Endothelial cell of umbilical vein (primary cell): ENCODE results near the gene LRTM2. TPM values are rescaled to one million over a fixed set of nuclear protein-coding genes. Genes with fewer than 3 reads are reported as not detected.

Experiments
- BruUV-seq: library from RNA; stranded (reverse); fragments of 400-500 nt; replicated peaks from 2 replicates; lab custom pipeline; 2021; lab: Mats Ljungman, UMichigan
- CTCF ChIA-PET: fragments of 300-600, 350-600 bp; sonication (Branson Sonifier 250); formaldehyde crosslinking; loops from one replicate; lab custom pipeline; 2021; ENCODE audit warnings: antibody characterized with exemption, inconsistent platforms; lab: Charles Lee
- POLR2A ChIA-PET: fragments of 300-600, 350-600 bp; sonication (Branson Sonifier 250); formaldehyde crosslinking; loops from one replicate; lab custom pipeline; 2021; ENCODE audit warnings: antibody characterized with exemption, inconsistent platforms; lab: Charles Lee
- DNase-seq: peaks from one replicate; pipeline ENCODE4 v3.0.0-alpha.2; 2011; ENCODE audit warnings: low read depth, low spot score
- FAIRE-seq: peaks from 2 replicates; lab custom pipeline; 2011; peaks lifted over from hg19 to GRCh38; lab: Jason Lieb, UNC
- H2AFZ ChIP-seq: 2 replicates; pipeline ENCODE4 v1.6.0; 2012; ENCODE audit warnings: low read depth, low read length, control low read depth, inconsistent platforms
- H3K27ac ChIP-seq: 2 replicates; pipeline ENCODE4 v1.5.1; 2011; ENCODE audit warnings: low read depth, mild to moderate bottlenecking, control low read depth, low read length, moderate library complexity; ENCODE audit not compliant: insufficient read depth
- H3K27me3 ChIP-seq, 2 experiments: 2 replicates each; pipeline versions ENCODE4 v1.6.0 to v1.6.1; 2011; ENCODE audit warnings: low read length in 2 of 2, mixed read lengths in 1 of 2; ENCODE audit not compliant: control insufficient read depth in 2 of 2, insufficient read depth in 2 of 2
- H3K36me3 ChIP-seq, 2 experiments: 2 replicates in 1 of 2; 3 replicates in 1 of 2; pipeline ENCODE4 v1.5.1; 2011; ENCODE audit warnings: low read length in 2 of 2, mild to moderate bottlenecking in 1 of 2, moderate library complexity in 1 of 2; ENCODE audit not compliant: control insufficient read depth in 2 of 2, insufficient read depth in 2 of 2; ENCODE audit errors: extremely low read depth in 1 of 2
- H3K4me1 ChIP-seq: 3 replicates; pipeline ENCODE4 v1.5.1; 2011; ENCODE audit warnings: mild to moderate bottlenecking, low read length; ENCODE audit not compliant: control insufficient read depth, insufficient read depth; ENCODE audit errors: extremely low read depth
- H3K4me2 ChIP-seq: 2 replicates; pipeline ENCODE4 v1.6.1; 2011; ENCODE audit warnings: low read length, control low read depth, mixed read lengths; ENCODE audit not compliant: insufficient read depth
- H3K4me3 ChIP-seq, 3 experiments: fragments of 200-600 bp in 1 of 3; sonication (generic), shearing (Covaris generic) in 1 of 3; replicated peaks in 1 of 3; 2 replicates each; pipeline ENCODE4 v1.5.1; 2011 to 2016; ENCODE audit warnings: control low read depth in 3 of 3, low read length in 3 of 3, mild to moderate bottlenecking in 2 of 3, inconsistent platforms in 1 of 3, low read depth in 1 of 3, moderate library complexity in 1 of 3; ENCODE audit not compliant: insufficient read depth in 1 of 3
- H3K79me2 ChIP-seq: 2 replicates; pipeline ENCODE4 v1.6.0; 2012; ENCODE audit warnings: low read length, inconsistent platforms; ENCODE audit not compliant: control insufficient read depth, insufficient read depth
- H3K9ac ChIP-seq: replicated peaks from 2 replicates; pipeline ENCODE3; 2011; ENCODE audit warnings: low read length, control low read depth; ENCODE audit not compliant: insufficient read depth; ENCODE audit errors: extremely low read depth
- H3K9me1 ChIP-seq: replicated peaks from 3 replicates; pipeline ENCODE4 v1.6.0; 2011; ENCODE audit warnings: mild to moderate bottlenecking, low read length; ENCODE audit not compliant: control insufficient read depth, insufficient read depth; ENCODE audit errors: extremely low read depth
- H3K9me3 ChIP-seq: replicated peaks from 2 replicates; pipeline ENCODE4 v1.5.1; 2012; ENCODE audit warnings: low read length, inconsistent platforms; ENCODE audit not compliant: control insufficient read depth, insufficient read depth
- H4K20me1 ChIP-seq: replicated peaks from 2 replicates; pipeline ENCODE3; 2011; ENCODE audit warnings: mild to moderate bottlenecking, low read length; ENCODE audit not compliant: control insufficient read depth, insufficient read depth; ENCODE audit errors: extremely low read depth
- EZH2 ChIP-seq: IDR thresholded peaks from 2 replicates; pipeline ENCODE4 v1.6.1; 2012; ENCODE audit warnings: borderline replicate concordance, low read depth, mild to moderate bottlenecking, moderate library complexity, low read length, inconsistent platforms; ENCODE audit not compliant: severe bottlenecking
- FOS ChIP-seq: IDR thresholded peaks from 2 replicates; pipeline ENCODE4 v1.6.1; 2011; ENCODE audit warnings: mild to moderate bottlenecking, low read length, moderate library complexity, borderline replicate concordance; ENCODE audit not compliant: insufficient read depth
- GATA2 ChIP-seq: IDR thresholded peaks from 2 replicates; pipeline ENCODE4 v1.7.0; 2011; ENCODE audit warnings: low read depth, mild to moderate bottlenecking, moderate library complexity, mixed read lengths, low read length; ENCODE audit not compliant: insufficient read length, insufficient read depth
- JUN ChIP-seq: IDR thresholded peaks from 2 replicates; pipeline ENCODE4 v1.6.1; 2011; ENCODE audit warnings: borderline replicate concordance, low read depth; ENCODE audit not compliant: insufficient read length, insufficient read depth
- MAX ChIP-seq: IDR thresholded peaks from 2 replicates; pipeline ENCODE4 v1.6.1; 2011; ENCODE audit not compliant: insufficient read depth, insufficient read length
- MYC ChIP-seq: IDR thresholded peaks from one replicate; pipeline ENCODE4 v1.6.1; 2011; ENCODE audit warnings: mild to moderate bottlenecking, low read depth, low read length
- POLR2A ChIP-seq: IDR thresholded peaks from 2 replicates; pipeline ENCODE4 v1.6.1; 2012; ENCODE audit warnings: low read depth, mild to moderate bottlenecking, control low read depth, low read length
- POLR2AphosphoS5 ChIP-seq: IDR thresholded peaks from 2 replicates; pipeline ENCODE4 v1.6.1; 2012; ENCODE audit warnings: low read depth, mild to moderate bottlenecking, control low read depth, low read length, moderate library complexity; ENCODE audit not compliant: insufficient read depth
- dilution Hi-C: fragments of 300-500 bp; cut with MboI; formaldehyde crosslinking; loops from one replicate; pipeline ENCODE4 v1.15.0; 2019; ENCODE audit warnings: low sequenced_read_pairs; ENCODE audit not compliant: extremely low pct_ligation_motif_present
- intact Hi-C: fragments of 100-400 bp; cut with micrococcal nuclease; formaldehyde crosslinking; loops from one replicate; pipeline ENCODE4 v1.10.0; 2022
- polyA plus RNA-seq, 4 experiments: library from polyadenylated mRNA; depleted of rRNA in 3 of 4; stranded (reverse) in 3 of 4; unstranded in 1 of 4; fragments of >200 nt; gene quantifications; 2 replicates each; pipeline versions ENCODE4 v1.2.1 to v1.2.3, GENCODE V29; 2011 to 2012; ENCODE audit warnings: missing spikeins in 1 of 4
- total RNA-seq: library from RNA; stranded (reverse); gene quantifications from 2 replicates; pipeline ENCODE4 v1.2.3, GENCODE V29; 2021
- TF ChIP-seq, protein P1 (sequence below), 2 donors: IDR thresholded peaks; 1 replicate in 1 of 2; 2 replicates in 1 of 2; pipeline ENCODE4 v1.5.1; 2011; ENCODE audit warnings: low read length in 2 of 2, mild to moderate bottlenecking in 2 of 2, moderate library complexity in 2 of 2, control low read depth in 1 of 2, inconsistent platforms in 1 of 2, low read depth in 1 of 2; ENCODE audit not compliant: insufficient read depth in 1 of 2; ENCODE audit errors: extremely low read depth in 1 of 2

LRTM2 gene
- total and polyA plus RNA-seq, 2 donors (not counting 3 experiments of a cell fraction or from before 2014, with no cell fraction given), result not detected

DNA sequence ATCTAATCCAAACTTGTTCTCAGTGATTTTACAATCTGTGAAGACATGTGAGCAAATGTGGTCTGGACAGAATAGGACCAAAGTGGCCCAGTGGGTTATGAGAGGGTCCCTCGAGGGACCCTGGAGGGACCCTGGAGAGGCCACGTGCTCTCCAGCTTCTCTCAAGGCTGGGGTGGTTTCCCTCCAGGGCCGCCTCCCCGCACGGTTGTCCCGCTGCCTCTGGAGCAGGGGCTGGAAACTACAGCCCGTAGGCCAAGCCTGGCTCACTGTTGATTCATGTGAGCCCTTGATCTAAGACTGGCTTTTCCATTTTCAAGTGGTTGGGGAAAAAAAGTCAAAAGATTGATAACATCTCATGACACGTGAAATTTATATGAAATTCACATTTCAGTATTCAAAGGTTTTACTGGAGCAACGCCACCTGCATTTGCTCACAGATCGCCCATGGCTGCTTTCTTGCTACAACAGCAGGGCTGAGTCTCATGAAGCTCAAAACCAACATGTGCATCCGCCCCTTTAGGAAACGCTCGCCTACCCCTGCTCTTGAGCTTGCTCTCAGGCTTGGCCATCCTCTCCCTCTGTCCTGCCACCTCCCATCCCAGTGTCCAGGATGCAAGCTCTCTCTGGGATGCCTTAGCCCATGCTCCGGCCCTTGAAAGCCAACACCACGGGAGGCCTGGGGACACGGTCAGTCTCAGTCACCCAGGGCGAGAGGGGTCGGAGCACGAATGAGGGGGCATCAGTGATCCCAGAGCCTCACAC, 12.1 kb upstream of the LRTM2 start:
- peaks cover 33% of the 10 kb centered on the region for H3K4me1 ChIP-seq
- H3K4me2 ChIP-seq, result no peak overlapping the region
- no peak overlapping the region for H2AFZ ChIP-seq
- H3K27me3 ChIP-seq, result no peaks in the 10 kb centered on the region
- no peak for DNase-seq
- BruUV-seq, result no TSS peak
- H3K4me3 ChIP-seq, result no peak overlapping the region
- no peaks in the 10 kb centered on the region for H3K9me1 ChIP-seq
- no peaks in the 10 kb centered on the region for H3K36me3 ChIP-seq
- intact Hi-C loops, result no loop called here
- H4K20me1 ChIP-seq, result no peaks in the 10 kb centered on the region
- no peaks in the 10 kb centered on the region for H3K9me3 ChIP-seq
- no peak overlapping the region for H3K9ac ChIP-seq
- POLR2A ChIA-PET, result no interaction called here
- no peak for FAIRE-seq
- no peak overlapping the region for H3K27ac ChIP-seq
- CTCF ChIA-PET, result no interaction called here
- H3K79me2 ChIP-seq, result no peaks in the 10 kb centered on the region
- dilution Hi-C loops, result no loop called here
- TF ChIP-seq MYC, result no peak
- no peak for TF ChIP-seq FOS
- TF ChIP-seq, protein P1, sequence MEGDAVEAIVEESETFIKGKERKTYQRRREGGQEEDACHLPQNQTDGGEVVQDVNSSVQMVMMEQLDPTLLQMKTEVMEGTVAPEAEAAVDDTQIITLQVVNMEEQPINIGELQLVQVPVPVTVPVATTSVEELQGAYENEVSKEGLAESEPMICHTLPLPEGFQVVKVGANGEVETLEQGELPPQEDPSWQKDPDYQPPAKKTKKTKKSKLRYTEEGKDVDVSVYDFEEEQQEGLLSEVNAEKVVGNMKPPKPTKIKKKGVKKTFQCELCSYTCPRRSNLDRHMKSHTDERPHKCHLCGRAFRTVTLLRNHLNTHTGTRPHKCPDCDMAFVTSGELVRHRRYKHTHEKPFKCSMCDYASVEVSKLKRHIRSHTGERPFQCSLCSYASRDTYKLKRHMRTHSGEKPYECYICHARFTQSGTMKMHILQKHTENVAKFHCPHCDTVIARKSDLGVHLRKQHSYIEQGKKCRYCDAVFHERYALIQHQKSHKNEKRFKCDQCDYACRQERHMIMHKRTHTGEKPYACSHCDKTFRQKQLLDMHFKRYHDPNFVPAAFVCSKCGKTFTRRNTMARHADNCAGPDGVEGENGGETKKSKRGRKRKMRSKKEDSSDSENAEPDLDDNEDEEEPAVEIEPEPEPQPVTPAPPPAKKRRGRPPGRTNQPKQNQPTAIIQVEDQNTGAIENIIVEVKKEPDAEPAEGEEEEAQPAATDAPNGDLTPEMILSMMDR (IDR thresholded peaks at IDR 0.05; ENCODE audit: extremely low read depth in 1 of 2, insufficient read depth in 1 of 2, low read depth in 1 of 2, low read length in 2 of 2), result no peak
- no peak for TF ChIP-seq POLR2A
- no peak for TF ChIP-seq JUN
- TF ChIP-seq GATA2, result no peak
- no peak for TF ChIP-seq POLR2AphosphoS5
- no peak for TF ChIP-seq MAX
- no peak for TF ChIP-seq EZH2
